ENCODE data around the gene MTMR11.

MTMR11 gene

DNA sequence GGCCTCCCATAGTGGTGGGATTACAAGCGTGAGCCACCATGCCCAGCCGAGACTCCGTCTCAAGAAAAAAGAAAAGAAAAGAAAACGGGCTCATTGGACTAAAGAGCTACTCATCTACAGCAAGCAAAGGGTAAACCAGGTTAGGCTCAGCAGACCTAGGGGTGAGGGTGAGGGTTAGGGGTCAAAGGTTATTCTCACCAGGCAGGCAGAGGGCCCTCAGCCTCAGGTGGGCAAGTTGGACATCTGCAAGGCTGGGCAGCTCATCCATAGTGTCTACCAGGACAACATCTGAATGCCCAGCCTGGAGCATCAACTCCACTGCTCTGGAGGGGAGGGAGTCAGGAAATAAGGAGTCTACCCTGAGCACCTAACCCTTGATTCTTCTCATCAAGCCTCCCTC lies 3.5 kb downstream of the MTMR11 start:
- Histone ChIP-seq H3K27me3 (ENCODE audit: control insufficient read depth in 1 of 2, insufficient read depth in 2 of 2, low read length in 2 of 2) (no peaks in the 10 kb centered on the region), H3K27ac (ENCODE audit: low read depth, low read length) (no peak overlapping the region), H3K36me3 (ENCODE audit: insufficient read depth, low read length) (peaks cover 51% of the 10 kb centered on the region), H3K4me3 (ENCODE audit: low read depth in 1 of 2, low read length in 2 of 2) (no peak overlapping the region), H3K9me3 (ENCODE audit: low read length) (no peaks in the 10 kb centered on the region), H3K9ac (ENCODE audit: low read length) (no peak overlapping the region), H3K4me1 (ENCODE audit: insufficient read depth, low read length) (peaks cover 31% of the 10 kb centered on the region)

- Histone ChIP-seq H3K27ac (ENCODE audit: low read depth, low read length) (no peak overlapping the region), H3K9ac (ENCODE audit: low read length) (no peak overlapping the region), H3K4me3 (ENCODE audit: low read depth in 1 of 2, low read length in 2 of 2) (no peak overlapping the region), H3K27me3 (ENCODE audit: control insufficient read depth in 1 of 2, insufficient read depth in 2 of 2, low read length in 2 of 2) (no peaks in the 10 kb centered on the region), H3K9me3 (ENCODE audit: low read length) (no peaks in the 10 kb centered on the region), H3K36me3 (ENCODE audit: insufficient read depth, low read length) (peaks cover 51% of the 10 kb centered on the region), H3K4me1 (ENCODE audit: insufficient read depth, low read length) (peaks cover 24% of the 10 kb centered on the region)
Measured at GRCh38 chr1:149932474-149932873, 4.2 kb downstream of the MTMR11 start.

DNA sequence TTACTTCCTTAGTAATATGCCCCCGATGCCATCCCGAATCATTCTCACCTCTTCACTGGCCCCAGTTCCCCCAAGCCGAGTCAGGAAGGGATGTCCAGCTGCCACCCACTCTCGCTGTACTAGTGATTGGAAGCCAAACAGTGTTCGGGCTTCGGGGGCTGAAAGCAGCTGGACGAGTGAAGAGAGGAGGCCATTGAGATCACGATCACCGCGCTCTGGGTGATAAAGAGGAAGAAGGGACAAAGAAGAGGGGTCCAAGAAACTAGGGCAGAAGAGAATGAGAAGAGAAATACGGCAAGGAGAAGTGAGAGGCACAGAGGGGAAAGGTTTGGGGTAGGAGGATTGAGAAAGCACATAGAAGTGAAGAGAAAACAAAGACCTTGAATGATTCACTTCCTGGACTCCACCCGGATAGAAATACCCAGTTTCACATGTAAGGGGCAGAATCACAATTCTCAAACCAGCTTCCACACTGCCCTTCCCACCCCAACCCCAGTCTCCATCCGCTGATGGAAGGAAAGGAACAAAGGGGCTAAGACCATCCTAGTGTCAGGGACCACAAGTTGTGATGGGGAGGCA lies 5.4 kb downstream of the MTMR11 start:
- no peak overlapping the region for H3K27ac ChIP-seq (ENCODE audit: low read depth, low read length)
- H3K9me3 ChIP-seq (ENCODE audit: low read length), result no peaks in the 10 kb centered on the region
- no peaks in the 10 kb centered on the region for H3K27me3 ChIP-seq (ENCODE audit: control insufficient read depth in 1 of 2, insufficient read depth in 2 of 2, low read length in 2 of 2)
- H3K4me3 ChIP-seq (ENCODE audit: low read depth in 1 of 2, low read length in 2 of 2), result no peak overlapping the region
- H3K4me1 ChIP-seq (ENCODE audit: insufficient read depth, low read length), result peaks cover 26% of the 10 kb centered on the region
- no peak overlapping the region for H3K9ac ChIP-seq (ENCODE audit: low read length)
- H3K36me3 ChIP-seq (ENCODE audit: insufficient read depth, low read length), result peaks cover 52% of the 10 kb centered on the region

DNA sequence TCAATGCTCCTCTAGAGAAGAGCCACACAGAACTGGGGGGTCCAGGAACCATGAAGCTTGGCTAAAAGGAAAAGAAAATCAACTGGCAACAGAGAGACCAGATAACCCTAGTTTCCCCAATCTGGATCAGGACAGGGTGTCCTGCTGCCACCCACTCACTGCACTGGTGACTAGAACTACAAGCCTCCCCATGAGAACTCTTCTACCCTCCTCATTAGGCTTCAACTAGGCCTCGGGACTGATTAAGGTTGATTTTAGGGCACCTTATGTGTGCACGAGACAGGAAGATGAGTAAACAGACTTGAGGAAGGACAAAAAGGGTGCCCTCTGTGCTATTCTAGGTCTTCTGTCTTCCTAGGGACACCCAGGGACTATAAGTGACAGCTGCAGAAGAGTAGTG lies 6.8 kb downstream of the MTMR11 start:
- H3K9ac ChIP-seq (ENCODE audit: low read length), result no peak overlapping the region
- H3K4me1 ChIP-seq (ENCODE audit: insufficient read depth, low read length), result peaks cover 28% of the 10 kb centered on the region
- H3K4me3 ChIP-seq (ENCODE audit: low read depth in 1 of 2, low read length in 2 of 2), result no peak overlapping the region
- no peak overlapping the region for H3K27ac ChIP-seq (ENCODE audit: low read depth, low read length)
- no peaks in the 10 kb centered on the region for H3K9me3 ChIP-seq (ENCODE audit: low read length)
- H3K36me3 ChIP-seq (ENCODE audit: insufficient read depth, low read length), result peaks cover 66% of the 10 kb centered on the region
- no peaks in the 10 kb centered on the region for H3K27me3 ChIP-seq (ENCODE audit: control insufficient read depth in 1 of 2, insufficient read depth in 2 of 2, low read length in 2 of 2)

GRCh38 chr1:149928401-149928724 lies 8.3 kb downstream of the MTMR11 start:
- peak overlapping the region; percentile 87 for H3K27ac ChIP-seq (ENCODE audit: low read depth, low read length)
- peaks cover 68% of the 10 kb centered on the region for H3K36me3 ChIP-seq (ENCODE audit: insufficient read depth, low read length)
- H3K4me1 ChIP-seq (ENCODE audit: insufficient read depth, low read length), result peaks cover 32% of the 10 kb centered on the region
- peak overlapping the region; percentile 76 for H3K9ac ChIP-seq (ENCODE audit: low read length)
- H3K9me3 ChIP-seq (ENCODE audit: low read length), result no peaks in the 10 kb centered on the region
- H3K27me3 ChIP-seq (ENCODE audit: control insufficient read depth in 1 of 2, insufficient read depth in 2 of 2, low read length in 2 of 2), result no peaks in the 10 kb centered on the region
- H3K4me3 ChIP-seq (ENCODE audit: low read depth in 1 of 2, low read length in 2 of 2), result peak overlapping the region; percentile 87 to 97

GRCh38 chr1:149927563-149928400 lies 8.9 kb downstream of the MTMR11 start, which contains the start of gene SF3B4:
Gene SF3B4, minus strand, starts transcription at chr1:149927803. Its CDS starts 44 bp downstream, at chr1:149927759.
- Histone ChIP-seq H3K4me3 (ENCODE audit: low read depth in 1 of 2, low read length in 2 of 2) (peak within 1 kb of the TSS; percentile 87 to 97), H3K9ac (ENCODE audit: low read length) (peak within 1 kb of the TSS; percentile 76), H3K4me1 (ENCODE audit: insufficient read depth, low read length) (peaks cover 32% of the 10 kb centered on the region), H3K9me3 (ENCODE audit: low read length) (no peaks in the 10 kb centered on the region), H3K36me3 (ENCODE audit: insufficient read depth, low read length) (peaks cover 70% of the 10 kb centered on the region), H3K27me3 (ENCODE audit: control insufficient read depth in 1 of 2, insufficient read depth in 2 of 2, low read length in 2 of 2) (no peaks in the 10 kb centered on the region), H3K27ac (ENCODE audit: low read depth, low read length) (peak within 1 kb of the TSS; percentile 87)

- Histone ChIP-seq H3K9me3 (ENCODE audit: low read length) (no peaks in the 10 kb centered on the region), H3K9ac (ENCODE audit: low read length) (peak overlapping the region; percentile 76), H3K27me3 (ENCODE audit: control insufficient read depth in 1 of 2, insufficient read depth in 2 of 2, low read length in 2 of 2) (no peaks in the 10 kb centered on the region), H3K4me3 (ENCODE audit: low read depth in 1 of 2, low read length in 2 of 2) (peak overlapping the region; percentile 87 to 97), H3K36me3 (ENCODE audit: insufficient read depth, low read length) (peaks cover 73% of the 10 kb centered on the region), H3K27ac (ENCODE audit: low read depth, low read length) (peak overlapping the region; percentile 87), H3K4me1 (ENCODE audit: insufficient read depth, low read length) (peaks cover 32% of the 10 kb centered on the region)
Measured at GRCh38 chr1:149927056-149927562, 9.6 kb downstream of the MTMR11 start.

- Histone ChIP-seq H3K27ac (ENCODE audit: low read depth, low read length) (no peak overlapping the region), H3K27me3 (ENCODE audit: control insufficient read depth in 1 of 2, insufficient read depth in 2 of 2, low read length in 2 of 2) (no peaks in the 10 kb centered on the region), H3K9ac (ENCODE audit: low read length) (no peak overlapping the region), H3K4me1 (ENCODE audit: insufficient read depth, low read length) (peaks cover 32% of the 10 kb centered on the region), H3K36me3 (ENCODE audit: insufficient read depth, low read length) (peaks cover 64% of the 10 kb centered on the region), H3K9me3 (ENCODE audit: low read length) (no peaks in the 10 kb centered on the region), H3K4me3 (ENCODE audit: low read depth in 1 of 2, low read length in 2 of 2) (peak overlapping the region in 1 of 2 donors; percentile 97)
Measured at GRCh38 chr1:149926296-149926695, 10.4 kb downstream of the MTMR11 start.

GRCh38 chr1:149925751-149926150 lies 10.9 kb downstream of the MTMR11 start:
- peaks cover 59% of the 10 kb centered on the region for H3K36me3 ChIP-seq (ENCODE audit: insufficient read depth, low read length)
- no peaks in the 10 kb centered on the region for H3K9me3 ChIP-seq (ENCODE audit: low read length)
- H3K27me3 ChIP-seq (ENCODE audit: control insufficient read depth in 1 of 2, insufficient read depth in 2 of 2, low read length in 2 of 2), result no peaks in the 10 kb centered on the region
- H3K4me3 ChIP-seq (ENCODE audit: low read depth in 1 of 2, low read length in 2 of 2), result peak overlapping the region in 1 of 2 donors; percentile 97
- H3K27ac ChIP-seq (ENCODE audit: low read depth, low read length), result no peak overlapping the region
- no peak overlapping the region for H3K9ac ChIP-seq (ENCODE audit: low read length)
- peaks cover 32% of the 10 kb centered on the region for H3K4me1 ChIP-seq (ENCODE audit: insufficient read depth, low read length)

DNA sequence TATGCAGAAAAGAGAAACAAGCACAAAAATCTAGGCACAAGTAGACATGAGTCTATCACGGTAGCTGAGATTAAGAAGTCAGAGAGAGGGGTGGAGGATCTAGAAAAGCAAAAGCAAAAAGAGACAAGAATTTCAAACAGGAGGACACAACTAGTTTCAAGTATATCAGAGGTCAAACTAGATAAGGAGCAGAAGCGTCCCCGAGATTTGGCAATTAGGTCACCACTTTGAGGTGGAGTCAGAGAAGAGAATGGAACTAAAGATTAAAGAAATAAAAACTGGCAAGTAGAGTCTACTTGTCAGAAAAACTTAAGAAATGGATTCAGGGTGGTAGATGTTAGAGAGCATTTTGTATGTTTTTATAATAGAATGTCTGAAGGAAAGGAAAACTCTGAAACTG lies 11.3 kb downstream of the MTMR11 start:
- Histone ChIP-seq H3K27ac (ENCODE audit: low read depth, low read length) (no peak overlapping the region), H3K9me3 (ENCODE audit: low read length) (no peaks in the 10 kb centered on the region), H3K4me1 (ENCODE audit: insufficient read depth, low read length) (peaks cover 32% of the 10 kb centered on the region), H3K27me3 (ENCODE audit: control insufficient read depth in 1 of 2, insufficient read depth in 2 of 2, low read length in 2 of 2) (no peaks in the 10 kb centered on the region), H3K4me3 (ENCODE audit: low read depth in 1 of 2, low read length in 2 of 2) (no peak overlapping the region), H3K36me3 (ENCODE audit: insufficient read depth, low read length) (peaks cover 56% of the 10 kb centered on the region), H3K9ac (ENCODE audit: low read length) (no peak overlapping the region)

- Histone ChIP-seq H3K27ac (ENCODE audit: low read depth, low read length) (no peak overlapping the region), H3K9ac (ENCODE audit: low read length) (no peak overlapping the region), H3K9me3 (ENCODE audit: low read length) (no peaks in the 10 kb centered on the region), H3K4me1 (ENCODE audit: insufficient read depth, low read length) (peaks cover 33% of the 10 kb centered on the region), H3K36me3 (ENCODE audit: insufficient read depth, low read length) (peaks cover 41% of the 10 kb centered on the region), H3K27me3 (ENCODE audit: control insufficient read depth in 1 of 2, insufficient read depth in 2 of 2, low read length in 2 of 2) (no peaks in the 10 kb centered on the region), H3K4me3 (ENCODE audit: low read depth in 1 of 2, low read length in 2 of 2) (no peak overlapping the region)
Measured at GRCh38 chr1:149923626-149924025, 13.1 kb downstream of the MTMR11 start.

All from muscle layer of colon (tissue), 2 donors.